Measurements from ENCODE around the gene PTPRU. TPM values are rescaled to one million over a fixed set of nuclear protein-coding genes. Genes with fewer than 3 reads are reported as not detected.
"Not testable (repeated sequence)": the region's sequence is repeated elsewhere in the genome, so short reads cannot be mapped to it uniquely, and the experiment has no call there.

The PTPRU gene
- total RNA-seq, 1 experiment from 2014 or later = 6.8 TPM

GRCh38 chr1:29299446-29299845 is 63.1 kb downstream of the PTPRU start:
- no peak overlapping the region for H3K27ac ChIP-seq (ENCODE audit: low read depth, low read length, poor library complexity, severe bottlenecking)
- POLR2A ChIA-PET (ENCODE audit: low non-redundant PET) = no interaction called here
- no peak for DNase-seq (ENCODE audit: low spot score)
- H3K36me3 ChIP-seq (ENCODE audit: insufficient read depth, low read length, poor library complexity, severe bottlenecking) = no peaks in the 10 kb centered on the region
- no peaks in the 10 kb centered on the region for H3K4me1 ChIP-seq (ENCODE audit: insufficient read depth, low read length, poor library complexity, severe bottlenecking)
- H3K4me3 ChIP-seq (ENCODE audit: low read depth, low read length, poor library complexity, severe bottlenecking) = no peak overlapping the region
- intact Hi-C loops (cut with micrococcal nuclease; ENCODE audit: unreplicated experiment) = no loop called here
- no peaks in the 10 kb centered on the region for H3K9me3 ChIP-seq (ENCODE audit: low read depth, low read length, poor library complexity, severe bottlenecking)
- CTCF ChIA-PET = no interaction called here
- no TSS peak for BruUV-seq (replicated peaks)
- no peaks in the 10 kb centered on the region for H3K27me3 ChIP-seq (replicated peaks; ENCODE audit: insufficient read depth, low read depth, low read length, poor library complexity)
- TF ChIP-seq, protein P1, sequence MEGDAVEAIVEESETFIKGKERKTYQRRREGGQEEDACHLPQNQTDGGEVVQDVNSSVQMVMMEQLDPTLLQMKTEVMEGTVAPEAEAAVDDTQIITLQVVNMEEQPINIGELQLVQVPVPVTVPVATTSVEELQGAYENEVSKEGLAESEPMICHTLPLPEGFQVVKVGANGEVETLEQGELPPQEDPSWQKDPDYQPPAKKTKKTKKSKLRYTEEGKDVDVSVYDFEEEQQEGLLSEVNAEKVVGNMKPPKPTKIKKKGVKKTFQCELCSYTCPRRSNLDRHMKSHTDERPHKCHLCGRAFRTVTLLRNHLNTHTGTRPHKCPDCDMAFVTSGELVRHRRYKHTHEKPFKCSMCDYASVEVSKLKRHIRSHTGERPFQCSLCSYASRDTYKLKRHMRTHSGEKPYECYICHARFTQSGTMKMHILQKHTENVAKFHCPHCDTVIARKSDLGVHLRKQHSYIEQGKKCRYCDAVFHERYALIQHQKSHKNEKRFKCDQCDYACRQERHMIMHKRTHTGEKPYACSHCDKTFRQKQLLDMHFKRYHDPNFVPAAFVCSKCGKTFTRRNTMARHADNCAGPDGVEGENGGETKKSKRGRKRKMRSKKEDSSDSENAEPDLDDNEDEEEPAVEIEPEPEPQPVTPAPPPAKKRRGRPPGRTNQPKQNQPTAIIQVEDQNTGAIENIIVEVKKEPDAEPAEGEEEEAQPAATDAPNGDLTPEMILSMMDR (conservative IDR thresholded peaks at IDR 0.05; ENCODE audit: low read depth, low read length) = no peak
- no peak for TF ChIP-seq EZH2 (IDR thresholded peaks at IDR 0.05; ENCODE audit: borderline replicate concordance, low read depth, low read length, poor library complexity, severe bottlenecking)

DNA sequence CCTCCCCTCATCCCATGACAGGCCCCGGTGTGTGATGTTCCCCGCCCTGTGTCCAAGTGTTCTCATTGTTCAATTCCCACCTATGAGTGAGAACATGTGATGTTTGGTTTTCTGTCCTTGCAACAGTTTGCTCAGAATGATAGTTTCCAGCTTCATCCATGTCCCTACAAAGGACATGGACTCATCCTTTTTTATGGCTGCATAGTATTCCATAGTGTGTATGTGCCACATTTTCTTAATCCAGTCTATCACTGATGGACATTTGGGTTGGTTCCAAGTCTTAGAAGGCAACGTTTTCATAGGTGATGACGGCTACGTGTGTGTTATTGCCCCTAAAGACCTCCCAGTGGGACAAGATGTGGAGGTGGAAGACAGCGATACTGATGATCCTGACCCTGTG is 65.4 kb downstream of the PTPRU start:
- DNase-seq (ENCODE audit: low spot score); H3K27me3 ChIP-seq (replicated peaks; ENCODE audit: insufficient read depth, low read depth, low read length, poor library complexity); H3K4me1 ChIP-seq (ENCODE audit: insufficient read depth, low read length, poor library complexity, severe bottlenecking); BruUV-seq (replicated peaks); H3K36me3 ChIP-seq (ENCODE audit: insufficient read depth, low read length, poor library complexity, severe bottlenecking); H3K27ac ChIP-seq (ENCODE audit: low read depth, low read length, poor library complexity, severe bottlenecking); intact Hi-C loops (cut with micrococcal nuclease; ENCODE audit: unreplicated experiment); H3K9me3 ChIP-seq (ENCODE audit: low read depth, low read length, poor library complexity, severe bottlenecking); H3K4me3 ChIP-seq (ENCODE audit: low read depth, low read length, poor library complexity, severe bottlenecking): not testable (repeated sequence)
- CTCF ChIA-PET = interaction anchor here (0.7 kb wide), 1 partner anchor 9 kb away, joined by 3 read pairs; no protein-coding TSS in a partner anchor
- POLR2A ChIA-PET (ENCODE audit: low non-redundant PET) = interaction anchor here (0.7 kb wide), 1 partner anchor 10 kb away, joined by 4 read pairs; no protein-coding TSS in a partner anchor

DNA sequence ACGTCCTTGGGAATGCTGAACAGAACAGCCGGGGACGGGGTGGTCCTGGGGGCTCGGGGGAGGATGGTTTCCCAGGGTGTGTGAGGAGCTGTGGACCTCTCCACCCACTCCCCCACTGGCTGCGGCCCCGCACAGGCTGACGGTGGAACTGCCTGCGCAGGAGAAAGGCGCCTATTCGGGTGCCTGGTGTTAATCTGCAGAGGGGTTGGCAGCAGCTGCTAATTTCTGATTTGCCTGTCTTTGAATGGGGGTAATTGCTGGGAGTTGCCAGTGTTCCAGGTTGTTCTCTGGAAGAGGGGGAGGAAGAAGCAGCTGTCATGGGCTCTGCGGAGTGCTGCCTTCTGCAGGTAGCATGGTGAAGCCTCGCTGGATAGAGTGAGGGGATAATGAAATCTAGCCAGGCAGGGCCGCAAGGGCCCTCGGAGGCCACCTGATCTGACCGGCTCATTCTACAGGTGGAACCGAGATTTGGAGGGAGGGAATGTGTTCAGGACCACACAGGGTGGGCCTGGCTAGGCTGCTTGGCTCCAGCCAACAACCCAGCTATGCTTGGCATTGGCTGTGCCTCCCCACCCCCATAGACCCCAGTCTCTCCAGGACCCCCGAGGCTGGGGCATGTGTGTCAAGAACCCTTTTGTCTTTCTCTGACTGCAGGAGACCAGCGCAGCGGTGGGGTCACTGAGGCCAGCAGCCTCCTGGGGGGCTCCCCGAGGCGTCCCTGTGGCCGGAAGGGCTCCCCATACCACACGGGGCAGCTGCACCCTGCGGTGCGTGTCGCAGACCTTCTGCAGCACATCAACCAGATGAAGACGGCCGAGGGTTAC is 67.1 kb downstream of the PTPRU start:
- intact Hi-C loops (cut with micrococcal nuclease; ENCODE audit: unreplicated experiment) = no loop called here
- CTCF ChIA-PET = no interaction called here
- Histone ChIP-seq H3K4me3 (ENCODE audit: low read depth, low read length, poor library complexity, severe bottlenecking) (no peak overlapping the region), H3K36me3 (ENCODE audit: insufficient read depth, low read length, poor library complexity, severe bottlenecking) (no peaks in the 10 kb centered on the region), H3K27me3 (replicated peaks; ENCODE audit: insufficient read depth, low read depth, low read length, poor library complexity) (no peaks in the 10 kb centered on the region), H3K9me3 (ENCODE audit: low read depth, low read length, poor library complexity, severe bottlenecking) (no peaks in the 10 kb centered on the region), H3K27ac (ENCODE audit: low read depth, low read length, poor library complexity, severe bottlenecking) (no peak overlapping the region), H3K4me1 (ENCODE audit: insufficient read depth, low read length, poor library complexity, severe bottlenecking) (no peaks in the 10 kb centered on the region)
- no TSS peak for BruUV-seq (replicated peaks)
- DNase-seq (ENCODE audit: low spot score) = no peak
- POLR2A ChIA-PET (ENCODE audit: low non-redundant PET) = no interaction called here
- TF ChIP-seq, protein P1 (conservative IDR thresholded peaks at IDR 0.05; ENCODE audit: low read depth, low read length) = no peak
- TF ChIP-seq EZH2 (IDR thresholded peaks at IDR 0.05; ENCODE audit: borderline replicate concordance, low read depth, low read length, poor library complexity, severe bottlenecking) = no peak

Data from A673 (cell line).